Measurements from ENCODE around the gene KCNQ1.
"Not testable (repeated sequence)": the region's sequence is repeated elsewhere in the genome, so short reads cannot be mapped to it uniquely, and the experiment has no call there.

The KCNQ1 gene

GRCh38 chr11:2592559-2593392, 148.0 kb downstream of the KCNQ1 start:
- DNase-seq (ENCODE audit: low spot score), result no peak

- DNase-seq (ENCODE audit: low spot score), result no peak
Measured at GRCh38 chr11:2593393-2593950, 148.7 kb downstream of the KCNQ1 start.

- no peak for DNase-seq (ENCODE audit: low spot score)
Measured at GRCh38 chr11:2594267-2594666, 149.5 kb downstream of the KCNQ1 start.

- no peak for DNase-seq (ENCODE audit: low spot score)
Measured at GRCh38 chr11:2595204-2595603, 150.4 kb downstream of the KCNQ1 start.

- no peak for DNase-seq (ENCODE audit: low spot score)
Measured at GRCh38 chr11:2599561-2600189, 154.9 kb downstream of the KCNQ1 start.

- no peak for DNase-seq (ENCODE audit: low spot score)
Measured at GRCh38 chr11:2609345-2609744, 164.5 kb downstream of the KCNQ1 start.

GRCh38 chr11:2612884-2613571, 168.2 kb downstream of the KCNQ1 start:
- no peak for DNase-seq (ENCODE audit: low spot score)

GRCh38 chr11:2621894-2622293, 177.1 kb downstream of the KCNQ1 start:
- DNase-seq (ENCODE audit: low spot score), result no peak

GRCh38 chr11:2625183-2625582, 180.4 kb downstream of the KCNQ1 start:
- DNase-seq (ENCODE audit: low spot score), result no peak

GRCh38 chr11:2630679-2631078, 185.9 kb downstream of the KCNQ1 start:
- DNase-seq (ENCODE audit: low spot score), result no peak

- DNase-seq (ENCODE audit: low spot score), result no peak
Measured at GRCh38 chr11:2631161-2631560, 186.4 kb downstream of the KCNQ1 start.

GRCh38 chr11:2639763-2640162, 195.0 kb downstream of the KCNQ1 start:
- not testable (repeated sequence) for DNase-seq (ENCODE audit: low spot score)

GRCh38 chr11:2641623-2642022, 196.8 kb downstream of the KCNQ1 start:
- no peak for DNase-seq (ENCODE audit: low spot score)

- no peak for DNase-seq (ENCODE audit: low spot score)
Measured at GRCh38 chr11:2643746-2644145, 198.9 kb downstream of the KCNQ1 start.

- DNase-seq (ENCODE audit: low spot score), result peak; percentile 1
Measured at GRCh38 chr11:2644844-2645778, 200.3 kb downstream of the KCNQ1 start.

GRCh38 chr11:2645779-2646118, 200.9 kb downstream of the KCNQ1 start:
- peak; percentile 1 for DNase-seq (ENCODE audit: low spot score)

GRCh38 chr11:2647167-2647566, 202.4 kb downstream of the KCNQ1 start:
- no peak for DNase-seq (ENCODE audit: low spot score)

- DNase-seq (ENCODE audit: low spot score), result no peak
Measured at GRCh38 chr11:2647953-2648352, 203.1 kb downstream of the KCNQ1 start.

GRCh38 chr11:2649400-2649799, 204.6 kb downstream of the KCNQ1 start:
- DNase-seq (ENCODE audit: low spot score), result no peak

- no peak for DNase-seq (ENCODE audit: low spot score)
Measured at GRCh38 chr11:2649848-2650247, 205.0 kb downstream of the KCNQ1 start.

GRCh38 chr11:2650343-2650867, 205.6 kb downstream of the KCNQ1 start:
- no peak for DNase-seq (ENCODE audit: low spot score)

Data from AG08395 (cell line).